Measurements from ENCODE around the gene ATP6V1C2. TPM values are rescaled to one million over a fixed set of nuclear protein-coding genes. Genes with fewer than 3 reads are reported as not detected.

Gene ATP6V1C2
- total and polyA plus RNA-seq, 8 donors, result 0.06 to 2.0 (median 0.34) TPM; not detected in 1

DNA sequence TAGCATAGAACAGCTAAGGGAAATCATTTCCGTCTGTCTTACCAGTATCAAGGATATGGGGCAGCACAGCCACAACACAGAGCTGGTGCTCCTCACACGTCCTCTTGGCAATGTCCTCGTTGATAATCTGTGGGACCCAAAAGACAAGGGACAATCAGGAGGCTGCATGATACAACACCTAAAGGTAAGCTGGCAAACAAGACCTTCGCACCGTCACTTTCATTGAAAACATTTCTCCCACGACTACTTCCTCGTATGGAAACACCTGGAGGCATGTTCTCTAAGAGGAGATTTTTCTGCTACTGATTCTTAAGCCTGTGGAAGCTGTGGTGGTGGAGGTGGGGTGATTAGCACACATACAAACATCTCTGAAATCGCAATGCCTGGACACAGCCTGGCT, 67.4 kb downstream of the ATP6V1C2 start:
- Histone ChIP-seq H3K4me1 (no peaks in the 10 kb centered on the region), H3K27me3 (no peaks in the 10 kb centered on the region), H3K36me3 (peaks cover 3 to 82% (median 63%) of the 10 kb centered on the region in 3 donors), H3K9me3 (no peaks in the 10 kb centered on the region), H3K4me3 (no peak overlapping the region), H3K27ac (no peak overlapping the region)
- DNase-seq (no peak), ATAC-seq (no peak), FAIRE-seq (no peak)
- TF ChIP-seq, protein P1, sequence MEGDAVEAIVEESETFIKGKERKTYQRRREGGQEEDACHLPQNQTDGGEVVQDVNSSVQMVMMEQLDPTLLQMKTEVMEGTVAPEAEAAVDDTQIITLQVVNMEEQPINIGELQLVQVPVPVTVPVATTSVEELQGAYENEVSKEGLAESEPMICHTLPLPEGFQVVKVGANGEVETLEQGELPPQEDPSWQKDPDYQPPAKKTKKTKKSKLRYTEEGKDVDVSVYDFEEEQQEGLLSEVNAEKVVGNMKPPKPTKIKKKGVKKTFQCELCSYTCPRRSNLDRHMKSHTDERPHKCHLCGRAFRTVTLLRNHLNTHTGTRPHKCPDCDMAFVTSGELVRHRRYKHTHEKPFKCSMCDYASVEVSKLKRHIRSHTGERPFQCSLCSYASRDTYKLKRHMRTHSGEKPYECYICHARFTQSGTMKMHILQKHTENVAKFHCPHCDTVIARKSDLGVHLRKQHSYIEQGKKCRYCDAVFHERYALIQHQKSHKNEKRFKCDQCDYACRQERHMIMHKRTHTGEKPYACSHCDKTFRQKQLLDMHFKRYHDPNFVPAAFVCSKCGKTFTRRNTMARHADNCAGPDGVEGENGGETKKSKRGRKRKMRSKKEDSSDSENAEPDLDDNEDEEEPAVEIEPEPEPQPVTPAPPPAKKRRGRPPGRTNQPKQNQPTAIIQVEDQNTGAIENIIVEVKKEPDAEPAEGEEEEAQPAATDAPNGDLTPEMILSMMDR (IDR thresholded peaks at IDR 0.05), result no peak
- 81 to 85% methylated on average over 8 of the region's 8 CpGs for WGBS, 2 donors
- intact Hi-C loops (cut with DNase I), result no loop called here

DNA sequence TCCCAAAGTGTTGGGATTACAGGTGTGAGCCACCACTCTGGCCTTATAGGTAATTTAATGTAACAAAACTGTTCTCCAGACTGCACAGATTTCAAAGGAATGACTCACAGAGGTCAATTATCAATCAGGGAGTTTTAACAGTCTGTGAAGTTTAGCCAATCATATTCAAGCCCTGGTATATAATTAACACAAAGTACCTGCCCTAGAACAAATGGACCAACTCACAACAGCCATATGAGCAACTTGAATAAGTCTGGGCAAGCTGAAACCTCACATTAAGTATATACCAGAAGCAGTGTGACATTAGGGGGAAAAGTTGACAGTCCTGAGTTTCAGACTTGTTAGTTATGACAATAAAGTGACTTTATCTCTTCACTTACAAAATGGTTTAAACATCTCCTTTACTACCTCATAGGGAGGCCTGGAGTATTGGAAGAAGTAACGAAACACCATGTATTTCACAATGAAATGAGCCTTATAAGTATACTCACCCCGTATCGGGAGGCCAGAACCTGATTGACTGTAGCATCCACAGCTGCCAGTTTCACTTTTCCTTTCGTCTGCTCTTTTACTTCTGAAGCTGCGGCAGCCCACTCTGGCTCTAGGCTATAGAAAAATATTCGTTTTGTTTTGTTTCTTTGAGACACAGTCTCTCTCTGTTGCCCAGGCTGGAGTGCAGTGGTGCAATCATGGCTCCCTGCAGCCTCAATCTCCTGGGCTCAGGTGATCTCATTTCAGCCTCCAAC, 69.0 kb downstream of the ATP6V1C2 start:
- intact Hi-C loops (cut with DNase I), result no loop called here
- TF ChIP-seq, protein P1 (IDR thresholded peaks at IDR 0.05), result no peak
- Histone ChIP-seq H3K9me3 (no peaks in the 10 kb centered on the region), H3K27me3 (no peaks in the 10 kb centered on the region), H3K4me3 (no peak overlapping the region), H3K36me3 (peaks cover 3 to 68% (median 48%) of the 10 kb centered on the region in 3 donors), H3K27ac (no peak overlapping the region), H3K4me1 (no peaks in the 10 kb centered on the region)
- DNase-seq, result no peak
- FAIRE-seq, result no peak
- no peak for ATAC-seq
- 89 to 93% methylated on average over 6 of the region's 6 CpGs for WGBS, 2 donors

DNA sequence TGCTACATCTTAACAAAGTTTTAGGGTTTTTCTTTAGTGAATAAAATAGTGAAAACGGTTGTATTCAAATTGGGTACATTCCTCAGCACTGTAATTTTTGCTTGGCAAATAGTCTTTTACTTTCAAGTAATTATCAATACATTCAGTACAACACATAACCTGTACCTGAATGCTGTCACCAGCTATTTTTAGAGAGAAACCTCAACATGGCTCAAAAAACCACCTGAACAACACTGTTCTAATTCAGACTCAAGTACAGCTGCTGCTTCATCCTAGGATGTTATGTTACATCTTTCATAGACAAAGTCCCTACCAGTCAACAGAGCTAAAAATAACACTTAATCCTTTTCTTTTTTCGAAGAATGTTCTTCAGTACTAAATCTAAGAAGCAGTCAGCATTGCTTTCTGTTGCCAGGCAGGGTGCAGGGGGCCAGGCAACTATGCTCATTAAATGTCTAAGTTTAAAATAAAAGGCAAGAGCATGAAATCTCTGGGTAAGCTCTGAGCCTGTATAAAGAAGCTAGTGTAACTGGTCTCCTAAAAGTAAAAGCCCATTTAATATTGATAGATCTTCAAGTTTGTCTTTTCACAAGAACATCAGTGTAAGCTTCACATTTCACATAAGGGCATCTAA, 70.7 kb downstream of the ATP6V1C2 start:
- Histone ChIP-seq H3K4me1 (no peaks in the 10 kb centered on the region), H3K36me3 (peaks cover 5 to 59% (median 35%) of the 10 kb centered on the region in 3 donors), H3K27me3 (no peaks in the 10 kb centered on the region), H3K27ac (no peak overlapping the region), H3K4me3 (no peak overlapping the region), H3K9me3 (no peaks in the 10 kb centered on the region)
- no peak for FAIRE-seq
- WGBS, 2 donors, result 65 to 79% methylated on average over 2 of the region's 2 CpGs
- no peak for ATAC-seq
- intact Hi-C loops (cut with DNase I), result no loop called here
- DNase-seq, result no peak
- TF ChIP-seq, protein P1 (IDR thresholded peaks at IDR 0.05), result no peak

DNA sequence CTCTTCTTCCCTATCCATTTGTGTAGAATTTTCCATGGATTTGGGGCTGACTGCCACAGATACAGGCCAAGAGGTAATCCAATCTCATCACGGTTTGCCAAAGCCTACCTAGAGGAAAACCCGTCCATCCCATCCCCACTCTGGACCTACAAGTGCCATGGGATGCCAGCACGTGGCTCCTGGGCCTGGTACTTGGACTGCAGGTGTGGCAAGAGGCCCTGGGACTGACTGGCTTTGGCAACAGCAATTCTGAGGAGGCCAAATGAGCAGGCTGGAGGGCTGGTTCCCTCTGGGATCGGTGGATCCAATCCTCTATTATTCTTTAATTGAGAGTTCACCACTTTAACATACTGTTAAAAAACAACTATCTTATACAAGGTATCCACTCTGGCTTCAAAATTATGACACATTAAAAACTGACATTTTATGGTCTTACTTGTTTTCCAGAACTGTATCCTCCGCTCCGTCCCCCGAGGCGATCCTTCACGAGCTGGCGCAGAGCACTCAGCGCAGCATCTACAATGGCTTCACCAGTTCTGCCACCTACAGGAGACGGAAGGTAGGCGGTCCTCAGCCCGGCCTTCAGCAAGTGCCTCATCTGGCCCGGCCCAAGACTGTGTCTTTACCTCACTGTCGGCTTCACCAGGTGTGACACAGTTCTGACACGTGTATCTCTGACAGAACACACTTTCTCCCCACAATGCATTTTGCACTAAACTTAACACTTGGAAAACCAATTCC, 71.4 kb downstream of the ATP6V1C2 start:
- DNase-seq, result no peak
- H3K36me3 ChIP-seq, result peaks cover 9 to 59% (median 29%) of the 10 kb centered on the region in 3 donors

More for the DNA sequence above, 71.4 kb downstream of the ATP6V1C2 start:
- Histone ChIP-seq H3K4me3 (no peak overlapping the region), H3K4me1 (no peaks in the 10 kb centered on the region), H3K27ac (no peak overlapping the region), H3K9me3 (no peaks in the 10 kb centered on the region), H3K27me3 (no peaks in the 10 kb centered on the region)
- FAIRE-seq (no peak), ATAC-seq (no peak)
- TF ChIP-seq, protein P1 (IDR thresholded peaks at IDR 0.05), result no peak
- 90 to 93% methylated on average over 17 of the region's 17 CpGs for WGBS, 2 donors
- intact Hi-C loops (cut with DNase I), result no loop called here
